ENCODE results near the gene CD52. TPM values are rescaled to one million over a fixed set of nuclear protein-coding genes. Genes with fewer than 3 reads are reported as not detected.

CD52 gene
- polyA plus RNA-seq, 1 of the 3 experiments (the other 2 are of a cell fraction): not detected

DNA sequence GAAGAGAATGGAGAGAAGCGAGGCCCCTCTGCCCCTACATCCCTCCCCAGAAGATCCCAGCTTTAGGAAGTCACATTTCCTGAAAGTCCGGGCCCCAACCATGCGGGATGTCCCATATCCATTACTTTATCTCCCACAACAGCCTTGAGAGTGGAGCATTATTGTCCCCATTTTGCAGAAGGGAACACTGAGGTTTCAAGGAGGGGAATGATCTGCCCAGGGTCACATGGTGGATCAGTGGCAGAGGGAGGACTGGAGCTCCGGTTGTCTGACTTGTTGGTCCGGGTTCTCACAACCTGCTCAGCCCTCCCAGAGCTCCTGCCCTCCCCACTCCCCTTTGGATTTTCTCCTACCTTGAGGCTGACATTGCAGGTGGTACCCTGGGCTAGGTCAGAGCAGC is 38.3 kb downstream of the CD52 start (continued):
- TF ChIP-seq, protein P1, sequence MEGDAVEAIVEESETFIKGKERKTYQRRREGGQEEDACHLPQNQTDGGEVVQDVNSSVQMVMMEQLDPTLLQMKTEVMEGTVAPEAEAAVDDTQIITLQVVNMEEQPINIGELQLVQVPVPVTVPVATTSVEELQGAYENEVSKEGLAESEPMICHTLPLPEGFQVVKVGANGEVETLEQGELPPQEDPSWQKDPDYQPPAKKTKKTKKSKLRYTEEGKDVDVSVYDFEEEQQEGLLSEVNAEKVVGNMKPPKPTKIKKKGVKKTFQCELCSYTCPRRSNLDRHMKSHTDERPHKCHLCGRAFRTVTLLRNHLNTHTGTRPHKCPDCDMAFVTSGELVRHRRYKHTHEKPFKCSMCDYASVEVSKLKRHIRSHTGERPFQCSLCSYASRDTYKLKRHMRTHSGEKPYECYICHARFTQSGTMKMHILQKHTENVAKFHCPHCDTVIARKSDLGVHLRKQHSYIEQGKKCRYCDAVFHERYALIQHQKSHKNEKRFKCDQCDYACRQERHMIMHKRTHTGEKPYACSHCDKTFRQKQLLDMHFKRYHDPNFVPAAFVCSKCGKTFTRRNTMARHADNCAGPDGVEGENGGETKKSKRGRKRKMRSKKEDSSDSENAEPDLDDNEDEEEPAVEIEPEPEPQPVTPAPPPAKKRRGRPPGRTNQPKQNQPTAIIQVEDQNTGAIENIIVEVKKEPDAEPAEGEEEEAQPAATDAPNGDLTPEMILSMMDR (IDR thresholded peaks at IDR 0.05): no peak
- TF ChIP-seq FOXJ3 (CRISPR knock-in tag; IDR thresholded peaks at IDR 0.05): no peak

GRCh38 chr1:26357121-26357602 is 39.4 kb downstream of the CD52 start:
- Histone ChIP-seq H4K20me1 (ENCODE audit: insufficient read depth) (no peaks in the 10 kb centered on the region), H3K9me2 (no peaks in the 10 kb centered on the region), H3K9me3 (no peaks in the 10 kb centered on the region), H3K27me3 (ENCODE audit: insufficient read depth) (peaks cover 25% of the 10 kb centered on the region; the same call in 1 of the 2 replicates), H3F3A (replicated peaks; ENCODE audit: insufficient read depth) (no peaks in the 10 kb centered on the region), H3K27ac (ENCODE audit: low read depth in 2 of 2, low read length in 1 of 2) (no peak overlapping the region), H3K4me3 (ENCODE audit: low read depth in 2 of 2, low read length in 1 of 2) (no peak overlapping the region), H3K4me1 (ENCODE audit: control insufficient read depth in 1 of 2, insufficient read depth in 2 of 2, low read depth in 1 of 2, low read length in 1 of 2) (peaks cover 0 to 9% of the 10 kb centered on the region in 2 experiments; a peak in 2 of 4 replicates), H2AFZ (ENCODE audit: low read depth) (no peak overlapping the region), H3K36me3 (replicated peaks in 1 of 2; ENCODE audit: control insufficient read depth in 1 of 2, insufficient read depth in 2 of 2, low read length in 1 of 2) (no peaks in the 10 kb centered on the region), H3K4me2 (no peak overlapping the region), H3K9ac (no peak overlapping the region), H3K79me2 (ENCODE audit: insufficient read depth) (no peaks in the 10 kb centered on the region)
- POLR2A ChIA-PET: no interaction called here
- CTCF ChIA-PET: interaction anchor here (2.0 kb wide), 1 partner anchor 36 kb away, joined by 6 read pairs; no protein-coding TSS in a partner anchor
- TF ChIP-seq SMC3 (IDR thresholded peaks at IDR 0.05; ENCODE audit: low read depth, low read length) (no peak), RCOR1 (IDR thresholded peaks at IDR 0.05; ENCODE audit: low read length) (no peak), SIN3A (IDR thresholded peaks at IDR 0.05; ENCODE audit: borderline replicate concordance, low read depth, low read length) (no peak), YY1 (IDR thresholded peaks at IDR 0.05; ENCODE audit: low read depth) (no peak), ELF1 (IDR thresholded peaks at IDR 0.05) (no peak), RAD21 (IDR thresholded peaks at IDR 0.05; ENCODE audit: low read length) (no peak), NRF1 (IDR thresholded peaks at IDR 0.05; ENCODE audit: low read depth, low read length) (no peak), FOXM1 (IDR thresholded peaks at IDR 0.05; ENCODE audit: low read depth) (no peak)
- TF ChIP-seq, protein P2, sequence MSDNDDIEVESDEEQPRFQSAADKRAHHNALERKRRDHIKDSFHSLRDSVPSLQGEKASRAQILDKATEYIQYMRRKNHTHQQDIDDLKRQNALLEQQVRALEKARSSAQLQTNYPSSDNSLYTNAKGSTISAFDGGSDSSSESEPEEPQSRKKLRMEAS (IDR thresholded peaks at IDR 0.05; ENCODE audit: low read depth): no peak
- DNase-seq: no peak
- WGBS (ENCODE audit: low lambda C conversion rate): 54% methylated on average over 5 of the region's 10 CpGs

DNA sequence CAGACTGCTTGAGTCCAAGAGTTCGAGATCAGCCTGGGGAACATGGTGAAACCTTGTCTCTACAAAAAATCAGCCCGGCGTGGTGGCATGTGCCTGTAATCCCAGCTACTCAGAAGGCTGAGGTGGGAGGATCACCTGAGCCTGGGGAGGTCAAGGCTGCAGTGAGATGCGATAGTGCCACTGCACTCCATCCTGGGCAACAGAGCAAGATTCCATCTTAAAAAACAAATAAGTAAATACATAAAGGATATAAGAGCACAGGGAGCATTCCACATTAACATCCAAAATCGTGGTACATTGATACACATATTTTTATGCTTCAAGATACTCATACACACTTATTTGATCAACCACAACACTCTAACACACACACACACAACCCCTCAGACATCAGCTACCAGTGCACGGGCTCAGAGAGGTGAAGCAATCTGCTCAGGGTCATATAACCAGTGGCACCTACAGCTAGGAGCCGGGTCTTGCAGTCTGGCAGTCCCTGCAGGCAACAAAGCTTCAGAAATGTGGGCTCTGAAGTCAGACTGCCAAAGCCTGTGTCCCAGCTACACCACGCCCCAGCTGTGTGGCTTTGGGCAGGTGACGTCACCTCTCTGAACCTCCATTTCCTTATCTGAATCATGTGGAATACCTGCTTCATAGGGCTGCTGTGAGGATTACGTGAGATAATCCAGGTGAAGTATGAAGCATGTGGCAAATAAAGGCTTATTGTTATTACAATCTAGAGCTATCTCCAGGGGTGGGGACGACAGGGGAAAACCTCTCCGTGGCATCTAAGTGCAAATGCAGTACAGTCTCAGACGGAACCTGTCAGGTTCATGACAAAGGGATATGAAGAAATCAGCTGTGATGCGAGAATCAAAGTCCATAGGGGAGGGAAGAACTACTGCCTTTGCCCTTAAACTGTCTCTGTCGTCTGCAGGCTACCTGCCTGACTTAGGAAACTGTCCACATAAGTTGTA is 40.9 kb downstream of the CD52 start:
- peaks cover 0 to 9% of the 10 kb centered on the region in 2 experiments; a peak in 2 of 4 replicates for H3K4me1 ChIP-seq (ENCODE audit: control insufficient read depth in 1 of 2, insufficient read depth in 2 of 2, low read depth in 1 of 2, low read length in 1 of 2)
- no peaks in the 10 kb centered on the region for H3K36me3 ChIP-seq (replicated peaks in 1 of 2; ENCODE audit: control insufficient read depth in 1 of 2, insufficient read depth in 2 of 2, low read length in 1 of 2)
- H3F3A ChIP-seq (replicated peaks; ENCODE audit: insufficient read depth): no peaks in the 10 kb centered on the region
- no peaks in the 10 kb centered on the region for H3K79me2 ChIP-seq (ENCODE audit: insufficient read depth)
- CTCF ChIA-PET: interaction anchor here (0.8 to 2.0 kb wide), 6 partner anchors 22 to 80 kb away, joined by 3 to 6 read pairs (median 4); no protein-coding TSS in a partner anchor
- no peak overlapping the region for H3K27ac ChIP-seq (ENCODE audit: low read depth in 2 of 2, low read length in 1 of 2)
- no peak overlapping the region for H2AFZ ChIP-seq (ENCODE audit: low read depth)
- no peak overlapping the region for H3K4me3 ChIP-seq (ENCODE audit: low read depth in 2 of 2, low read length in 1 of 2)
- no peaks in the 10 kb centered on the region for H4K20me1 ChIP-seq (ENCODE audit: insufficient read depth)
- WGBS (ENCODE audit: low lambda C conversion rate): 56% methylated on average over 14 of the region's 15 CpGs
- POLR2A ChIA-PET: no interaction called here
- no peak overlapping the region for H3K9ac ChIP-seq
- no peak for DNase-seq
- no peak overlapping the region for H3K4me2 ChIP-seq
- H3K9me2 ChIP-seq: no peaks in the 10 kb centered on the region
- H3K9me3 ChIP-seq: no peaks in the 10 kb centered on the region
- peaks cover 25% of the 10 kb centered on the region; the same call in 1 of the 2 replicates for H3K27me3 ChIP-seq (ENCODE audit: insufficient read depth)
- TF ChIP-seq TAF1 (IDR thresholded peaks at IDR 0.05; ENCODE audit: borderline replicate concordance, low read depth, low read length) (no peak), USF2 (IDR thresholded peaks at IDR 0.05; ENCODE audit: borderline replicate concordance, low read depth, low read length) (no peak), SMC3 (IDR thresholded peaks at IDR 0.05; ENCODE audit: low read depth, low read length) (no peak), IRF3 (IDR thresholded peaks at IDR 0.05; ENCODE audit: low read depth, low read length) (no peak), POLR2AphosphoS5 (IDR thresholded peaks at IDR 0.05; ENCODE audit: low read depth, low read length) (no peak), USF1 (IDR thresholded peaks at IDR 0.05; ENCODE audit: borderline replicate concordance, low read depth) (no peak), FOSL2 (IDR thresholded peaks at IDR 0.05; ENCODE audit: borderline replicate concordance, low read depth) (no peak)
- TF ChIP-seq, protein P3, sequence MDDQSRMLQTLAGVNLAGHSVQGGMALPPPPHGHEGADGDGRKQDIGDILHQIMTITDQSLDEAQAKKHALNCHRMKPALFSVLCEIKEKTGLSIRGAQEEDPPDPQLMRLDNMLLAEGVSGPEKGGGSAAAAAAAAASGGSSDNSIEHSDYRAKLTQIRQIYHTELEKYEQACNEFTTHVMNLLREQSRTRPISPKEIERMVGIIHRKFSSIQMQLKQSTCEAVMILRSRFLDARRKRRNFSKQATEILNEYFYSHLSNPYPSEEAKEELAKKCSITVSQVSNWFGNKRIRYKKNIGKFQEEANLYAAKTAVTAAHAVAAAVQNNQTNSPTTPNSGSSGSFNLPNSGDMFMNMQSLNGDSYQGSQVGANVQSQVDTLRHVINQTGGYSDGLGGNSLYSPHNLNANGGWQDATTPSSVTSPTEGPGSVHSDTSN (IDR thresholded peaks at IDR 0.05): no peak
